CD4-positive, CD25-positive, alpha-beta regulatory T cell (primary cell): Measurements from ENCODE around the gene DDX47. TPM values are rescaled to one million over a fixed set of nuclear protein-coding genes. Genes with fewer than 3 reads are reported as not detected.
"Not testable (repeated sequence)": the region's sequence is repeated elsewhere in the genome, so short reads cannot be mapped to it uniquely, and the experiment has no call there.

Experiments
- ATAC-seq, 2 donors: fragments of 150-1000 bp; cut with Tn5 transposase; one replicate each; pipeline ENCODE4 v1.10.0; 2021; ENCODE audit warnings: low read depth in 2 of 2, moderate number of reproducible peaks in 2 of 2, moderate library complexity in 1 of 2
- DNase-seq, 3 donors: peaks; one replicate each; pipeline versions ENCODE4 v3.0.0 to v3.0.0-alpha.2; 2012 to 2022; ENCODE audit warnings: mixed read lengths in 1 of 3
- H3K27ac ChIP-seq: one replicate; pipeline ENCODE4 v1.7.0; 2013; ENCODE audit warnings: mild to moderate bottlenecking, low read length; ENCODE audit not compliant: insufficient read depth, poor library complexity, severe bottlenecking
- H3K27me3 ChIP-seq: one replicate; pipeline ENCODE4 v1.7.0; 2013; ENCODE audit warnings: low read length; ENCODE audit not compliant: control insufficient read depth, insufficient read depth
- H3K36me3 ChIP-seq: one replicate; pipeline ENCODE4 v1.7.0; 2013; ENCODE audit warnings: mild to moderate bottlenecking, low read length, moderate library complexity; ENCODE audit not compliant: control insufficient read depth, insufficient read depth
- H3K4me1 ChIP-seq: 2 replicates; pipeline ENCODE4 v1.7.0; 2013; ENCODE audit warnings: mild to moderate bottlenecking, low read length; ENCODE audit not compliant: insufficient read depth, control insufficient read depth, poor library complexity, severe bottlenecking
- H3K4me3 ChIP-seq: one replicate; pipeline ENCODE4 v1.7.0; 2013; ENCODE audit warnings: low read depth, mild to moderate bottlenecking, low read length, moderate library complexity
- H3K9me3 ChIP-seq, 2 experiments: 1 replicate in 1 of 2; 2 replicates in 1 of 2; pipeline ENCODE4 v1.7.0; 2013; ENCODE audit warnings: low read length in 2 of 2, mild to moderate bottlenecking in 1 of 2, moderate library complexity in 1 of 2; ENCODE audit not compliant: control insufficient read depth in 2 of 2
- H3K27ac Mint-ChIP-seq, 3 donors: one replicate each; pipeline ENCODE4 v1.8.0; 2020 to 2022; ENCODE audit warnings: mild to moderate bottlenecking in 3 of 3, mixed read lengths in 3 of 3, moderate library complexity in 2 of 3
- H3K27me3 Mint-ChIP-seq: one replicate; pipeline ENCODE4 v1.8.0; 2022; ENCODE audit warnings: mild to moderate bottlenecking, mixed read lengths
- H3K36me3 Mint-ChIP-seq: one replicate; pipeline ENCODE4 v1.8.0; 2020; ENCODE audit warnings: mixed read lengths
- H3K4me1 Mint-ChIP-seq, 4 donors: one replicate each; pipeline ENCODE4 v1.8.0; 2020 to 2022; ENCODE audit warnings: mixed read lengths in 4 of 4, mild to moderate bottlenecking in 1 of 4
- H3K4me3 Mint-ChIP-seq, 4 donors: one replicate each; pipeline ENCODE4 v1.8.0; 2020 to 2022; ENCODE audit warnings: mild to moderate bottlenecking in 4 of 4, mixed read lengths in 4 of 4, moderate library complexity in 3 of 4
- H3K9me3 Mint-ChIP-seq, 7 donors: one replicate each; pipeline ENCODE4 v1.8.0; 2020 to 2022; ENCODE audit warnings: mixed read lengths in 7 of 7, mild to moderate bottlenecking in 3 of 7, moderate library complexity in 2 of 7
- polyA plus RNA-seq, 4 donors: library from polyadenylated mRNA; unstranded; fragments of 300-500 nt; fragmentation: Illumina TruSeq; gene quantifications; one replicate each; pipeline ENCODE4 v1.2.3, GENCODE V29; 2021
- total RNA-seq: library from RNA; stranded (reverse); gene quantifications from one replicate; pipeline ENCODE4 v1.2.3, GENCODE V29; 2022

Gene DDX47
- total and polyA plus RNA-seq, 5 donors from 2014 or later = 63.2 to 117 (median 76.6) TPM

DNA sequence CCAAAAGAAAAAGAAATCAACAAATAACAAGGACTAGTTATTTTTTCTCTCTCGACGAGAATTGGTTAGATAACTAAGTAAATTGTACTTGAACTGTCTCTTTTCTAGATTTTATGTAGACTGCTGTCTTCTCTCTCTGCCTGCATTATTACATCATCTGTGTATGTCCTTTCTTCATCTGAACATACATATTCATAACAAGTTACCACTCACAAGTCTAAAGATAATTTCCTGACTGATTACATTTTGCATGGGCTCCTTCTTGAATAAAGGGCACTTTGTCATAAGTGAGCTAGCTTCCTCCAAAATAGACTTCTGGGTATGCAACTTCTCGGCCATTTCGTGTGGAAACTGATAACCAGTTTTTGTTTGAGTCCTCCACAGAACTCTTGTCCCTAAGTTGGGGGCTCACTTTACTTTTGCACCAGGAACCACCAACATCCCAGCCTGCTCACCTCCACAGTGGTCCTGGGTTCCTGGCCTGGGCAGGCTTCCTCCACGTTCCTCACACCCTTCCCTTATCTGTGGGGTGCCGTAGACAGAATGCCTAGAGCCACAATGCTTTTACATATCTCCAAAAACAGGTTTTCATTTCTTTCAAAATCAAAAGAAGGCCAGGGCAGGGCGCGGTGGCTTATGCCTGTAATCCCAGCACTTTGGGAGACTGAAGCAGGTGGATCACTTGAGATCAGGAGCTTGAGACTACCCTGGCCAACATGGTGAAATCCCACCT is 6.2 kb upstream of the DDX47 start:
- H3K36me3 Mint-ChIP-seq = no peaks in the 10 kb centered on the region
- Histone ChIP-seq H3K4me1 (peaks cover 52% of the 10 kb centered on the region), H3K27me3 (no peaks in the 10 kb centered on the region), H3K36me3 (no peaks in the 10 kb centered on the region), H3K9me3 (no peaks in the 10 kb centered on the region), H3K27ac (peak overlapping the region; percentile 90), H3K4me3 (no peak overlapping the region)
- H3K27ac Mint-ChIP-seq = peak overlapping the region; percentile 91 to 98 (median 98)
- no peaks in the 10 kb centered on the region for H3K27me3 Mint-ChIP-seq
- DNase-seq (peak in 1 of 3 donors; percentile 30), ATAC-seq (no peak)
- peak overlapping the region; percentile 22 to 83 (median 36) for H3K4me3 Mint-ChIP-seq
- peaks cover 25 to 79% (median 53%) of the 10 kb centered on the region in 4 donors for H3K4me1 Mint-ChIP-seq
- peaks cover 0 to 2% (median 0%) of the 10 kb centered on the region in 7 donors for H3K9me3 Mint-ChIP-seq

DNA sequence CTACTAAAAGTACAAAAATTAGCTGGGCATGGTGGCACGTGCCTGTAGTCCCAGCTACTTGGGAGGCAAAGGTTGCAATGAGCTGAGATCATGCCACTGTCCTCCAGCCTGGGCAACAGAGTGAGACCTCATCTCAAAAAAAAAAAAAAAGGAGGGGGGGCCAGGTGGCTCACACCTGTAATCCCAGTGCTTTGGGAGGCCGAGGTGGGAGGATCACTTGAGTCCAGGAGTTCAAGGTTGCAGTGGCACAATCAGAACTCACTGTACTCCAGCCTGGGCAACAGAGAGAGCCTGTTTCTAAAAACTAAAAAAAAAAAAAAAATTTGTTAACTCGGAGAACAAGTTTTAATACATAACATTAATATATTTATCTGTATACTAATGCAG is 5.6 kb upstream of the DDX47 start:
- H3K4me3 ChIP-seq = peak overlapping the region; percentile 68
- H3K27me3 Mint-ChIP-seq, DNase-seq, H3K36me3 ChIP-seq, H3K9me3 ChIP-seq, H3K36me3 Mint-ChIP-seq, H3K9me3 Mint-ChIP-seq, ATAC-seq, H3K27me3 ChIP-seq: not testable (repeated sequence)
- peak overlapping the region; percentile 91 to 98 (median 98) for H3K27ac Mint-ChIP-seq
- H3K4me1 Mint-ChIP-seq = peaks cover 20 to 77% (median 48%) of the 10 kb centered on the region in 4 donors
- peak overlapping the region; percentile 41 to 83 (median 54) for H3K4me3 Mint-ChIP-seq
- peak overlapping the region; percentile 90 for H3K27ac ChIP-seq
- peaks cover 51% of the 10 kb centered on the region for H3K4me1 ChIP-seq

DNA sequence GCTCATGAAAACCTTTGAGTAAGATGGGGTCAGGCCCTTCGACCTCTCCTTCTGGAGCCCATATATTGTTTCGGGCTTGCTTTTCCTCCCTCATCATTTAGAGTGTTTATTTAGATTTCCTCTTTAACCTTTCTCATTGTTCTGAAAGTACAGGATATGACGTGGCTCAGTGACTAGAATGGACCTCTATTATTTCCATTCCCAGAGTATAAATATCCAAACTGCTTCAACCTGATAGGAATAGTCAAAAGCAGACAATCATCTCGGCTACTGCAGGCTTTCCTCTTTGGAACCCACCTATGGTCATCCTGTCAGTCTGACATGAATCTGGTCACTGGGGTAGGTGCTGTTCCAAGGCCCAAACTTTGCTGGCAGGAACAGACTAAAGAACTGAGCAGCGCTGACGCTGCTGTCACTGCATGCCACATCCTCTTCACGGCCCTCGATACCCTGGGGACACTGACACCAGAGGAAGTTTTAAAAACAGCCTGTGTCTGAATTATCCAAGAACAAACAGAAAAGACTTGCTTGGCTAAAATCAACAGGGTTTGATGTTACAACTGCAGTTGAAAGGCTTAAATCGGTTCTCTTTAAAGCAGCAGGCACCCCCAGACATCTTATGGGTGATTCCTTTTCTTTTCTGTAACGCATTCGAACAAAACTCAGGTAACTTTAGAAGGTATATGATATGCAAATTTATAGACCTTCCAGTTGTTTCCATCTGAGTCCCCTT is 5.0 kb upstream of the DDX47 start:
- H3K9me3 Mint-ChIP-seq = peaks cover 0 to 2% (median 0%) of the 10 kb centered on the region in 7 donors
- H3K4me3 ChIP-seq = peak overlapping the region; percentile 68
- H3K27me3 ChIP-seq = no peaks in the 10 kb centered on the region
- H3K27ac ChIP-seq = peak overlapping the region; percentile 90
- DNase-seq (peak; percentile 18 to 91 (median 81)), ATAC-seq (peak; percentile 76)
- peaks cover 23 to 77% (median 50%) of the 10 kb centered on the region in 4 donors for H3K4me1 Mint-ChIP-seq
- peaks cover 45% of the 10 kb centered on the region for H3K4me1 ChIP-seq
- H3K36me3 ChIP-seq = no peaks in the 10 kb centered on the region
- H3K4me3 Mint-ChIP-seq = peak overlapping the region; percentile 64 to 90 (median 82)
- peaks cover 1% of the 10 kb centered on the region for H3K36me3 Mint-ChIP-seq
- no peaks in the 10 kb centered on the region for H3K9me3 ChIP-seq
- H3K27me3 Mint-ChIP-seq = no peaks in the 10 kb centered on the region
- H3K27ac Mint-ChIP-seq = peak overlapping the region; percentile 98 to 100 (median 98)

DNA sequence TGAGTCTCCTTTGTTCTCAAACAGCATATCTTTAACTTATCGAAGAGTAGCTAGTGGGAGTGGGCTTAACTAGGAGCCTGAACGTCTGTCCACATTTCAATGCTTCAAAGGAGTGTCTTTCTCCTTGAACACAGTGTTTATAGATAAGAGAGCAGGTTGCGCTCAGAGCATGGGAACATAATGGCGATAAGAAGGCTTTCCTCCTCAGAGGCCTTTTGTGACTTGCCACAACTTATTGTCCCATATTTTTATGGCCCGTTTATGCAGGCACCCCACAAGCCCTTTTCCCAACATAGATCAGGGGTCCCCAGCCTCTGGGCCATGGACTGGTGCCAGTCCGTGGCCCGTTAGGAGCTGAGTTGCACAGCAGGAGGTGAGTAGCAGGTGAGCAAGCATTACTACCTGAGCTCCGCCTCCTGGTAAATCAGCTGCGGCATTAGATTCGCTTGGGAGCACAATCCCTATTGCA is 2.6 kb upstream of the DDX47 start:
- peaks cover 54% of the 10 kb centered on the region for H3K4me1 ChIP-seq
- no peaks in the 10 kb centered on the region for H3K27me3 ChIP-seq
- H3K27me3 Mint-ChIP-seq = no peaks in the 10 kb centered on the region
- peaks cover 25 to 76% (median 49%) of the 10 kb centered on the region in 4 donors for H3K4me1 Mint-ChIP-seq
- peaks cover 6% of the 10 kb centered on the region for H3K36me3 ChIP-seq
- ATAC-seq (no peak), DNase-seq (no peak)
- H3K36me3 Mint-ChIP-seq = peaks cover 6% of the 10 kb centered on the region
- H3K27ac ChIP-seq = no peak overlapping the region
- peak overlapping the region in 1 of 4 donors; percentile 15 for H3K4me3 Mint-ChIP-seq
- H3K9me3 Mint-ChIP-seq = peaks cover 0 to 2% (median 0%) of the 10 kb centered on the region in 7 donors
- H3K9me3 ChIP-seq = no peaks in the 10 kb centered on the region
- no peak overlapping the region for H3K4me3 ChIP-seq
- H3K27ac Mint-ChIP-seq = peak overlapping the region in 2 of 3 donors; percentile 69 to 73

DNA sequence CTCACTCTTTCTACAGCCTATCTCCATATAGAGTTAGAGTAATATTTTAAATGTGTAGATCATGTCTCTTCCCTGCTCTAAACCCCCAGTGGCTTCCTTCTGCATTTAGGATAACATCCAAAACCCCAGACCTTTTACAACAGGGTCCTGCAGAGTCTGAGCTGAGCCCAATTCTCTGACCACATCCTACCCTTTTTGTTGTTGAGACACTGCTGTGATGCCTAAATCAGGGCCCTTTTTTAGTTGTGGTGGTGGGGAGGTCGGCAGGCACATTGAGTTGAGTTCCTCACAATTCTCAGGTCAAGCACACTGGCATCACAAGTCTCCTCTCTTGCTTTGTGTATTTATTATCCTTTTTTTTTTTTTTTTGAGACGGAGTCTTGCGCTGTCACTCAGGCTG is 1.8 kb upstream of the DDX47 start:
- ATAC-seq = no peak
- Histone ChIP-seq H3K4me3 (no peak overlapping the region), H3K36me3 (peaks cover 8% of the 10 kb centered on the region), H3K4me1 (peaks cover 56% of the 10 kb centered on the region), H3K27me3 (no peaks in the 10 kb centered on the region), H3K9me3 (no peaks in the 10 kb centered on the region), H3K27ac (no peak overlapping the region)
- peaks cover 0 to 2% (median 0%) of the 10 kb centered on the region in 7 donors for H3K9me3 Mint-ChIP-seq
- no peaks in the 10 kb centered on the region for H3K27me3 Mint-ChIP-seq
- peak overlapping the region in 2 of 4 donors; percentile 15 to 43 for H3K4me3 Mint-ChIP-seq
- DNase-seq = peak in 1 of 3 donors; percentile 42
- peak overlapping the region in 1 of 3 donors; percentile 32 for H3K27ac Mint-ChIP-seq
- H3K4me1 Mint-ChIP-seq = peaks cover 29 to 77% (median 51%) of the 10 kb centered on the region in 4 donors
- H3K36me3 Mint-ChIP-seq = peaks cover 14% of the 10 kb centered on the region

DNA sequence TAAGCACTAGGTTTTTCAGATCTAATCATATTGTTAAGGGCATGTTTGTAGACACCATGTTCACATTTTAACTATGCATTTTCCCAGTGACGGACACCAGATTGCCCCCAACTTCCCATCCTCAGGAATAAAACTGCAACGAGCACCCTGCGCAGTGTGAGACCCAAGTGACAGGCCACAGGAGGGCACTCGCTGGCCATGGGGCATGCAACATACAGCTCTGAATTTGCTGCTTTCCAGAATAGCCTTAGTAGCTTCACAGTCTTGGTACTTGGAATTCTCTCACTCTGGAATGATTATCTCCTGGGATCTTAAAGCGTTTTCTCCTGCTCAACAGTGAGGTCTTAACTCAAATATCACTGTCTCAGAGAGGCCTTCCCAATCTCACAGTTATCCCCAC is 972 bp upstream of the DDX47 start:
- Histone ChIP-seq H3K27ac (no peak overlapping the region), H3K4me3 (no peak overlapping the region), H3K27me3 (no peaks in the 10 kb centered on the region), H3K4me1 (peaks cover 48% of the 10 kb centered on the region), H3K36me3 (peaks cover 12% of the 10 kb centered on the region), H3K9me3 (no peaks in the 10 kb centered on the region)
- Mint-ChIP-seq H3K27ac (peak overlapping the region in 1 of 3 donors; percentile 32), H3K36me3 (peaks cover 19% of the 10 kb centered on the region), H3K9me3 (peaks cover 0 to 2% (median 0%) of the 10 kb centered on the region in 7 donors), H3K4me3 (peak overlapping the region in 3 of 4 donors; percentile 9 to 43 (median 43)), H3K4me1 (peaks cover 24 to 78% (median 52%) of the 10 kb centered on the region in 4 donors), H3K27me3 (no peaks in the 10 kb centered on the region)
- DNase-seq (no peak), ATAC-seq (no peak)

DNA sequence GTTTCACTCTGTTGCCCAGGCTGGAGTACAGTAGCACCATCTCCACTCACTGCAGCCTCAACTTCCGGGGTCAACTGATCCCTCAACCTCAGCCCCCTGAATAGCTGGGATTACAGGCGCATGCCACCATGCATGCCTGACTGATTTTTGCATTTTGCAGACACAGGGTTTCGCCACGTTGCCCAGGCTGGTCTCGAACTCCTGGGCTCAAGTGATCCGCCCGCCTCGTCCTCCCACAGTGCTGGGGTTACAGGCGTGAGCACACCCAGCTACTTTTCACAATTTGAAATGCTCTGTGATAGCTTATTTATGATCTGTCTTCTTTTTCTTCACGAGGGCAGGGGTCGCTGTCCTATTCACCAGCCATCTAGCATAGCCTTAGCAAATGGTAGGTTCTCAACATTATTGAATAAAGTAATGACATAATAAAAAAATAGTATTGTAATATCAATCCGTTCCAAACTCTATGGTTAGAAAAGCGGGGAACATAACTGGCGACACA is 477 bp upstream of the DDX47 start:
- Mint-ChIP-seq H3K27ac (peak overlapping the region; percentile 93 to 98 (median 97)), H3K27me3 (no peaks in the 10 kb centered on the region), H3K4me1 (peaks cover 24 to 79% (median 53%) of the 10 kb centered on the region in 4 donors), H3K9me3 (peaks cover 0 to 2% (median 0%) of the 10 kb centered on the region in 7 donors), H3K36me3 (peaks cover 19% of the 10 kb centered on the region), H3K4me3 (peak overlapping the region; percentile 88 to 100 (median 93))
- DNase-seq (no peak), ATAC-seq (no peak)
- Histone ChIP-seq H3K27ac (peak overlapping the region; percentile 85), H3K9me3 (no peaks in the 10 kb centered on the region), H3K27me3 (no peaks in the 10 kb centered on the region), H3K4me1 (peaks cover 43% of the 10 kb centered on the region), H3K4me3 (no peak overlapping the region), H3K36me3 (peaks cover 16% of the 10 kb centered on the region)
